T-helper 1 cell treated with Interleukin-12 subunit alpha and Interleukin-12 subunit beta and Interleukin-4 antibody, amounts not matched to agents 30 ng/mL and 1 ng/mL, for 36 hours (primary cell): ENCODE results near the gene CCL21. TPM values are rescaled to one million over a fixed set of nuclear protein-coding genes. Genes with fewer than 3 reads are reported as not detected.

Experiments used
- intact Hi-C: fragments of 100-400 bp; cut with micrococcal nuclease; formaldehyde crosslinking; loops from one replicate; pipeline ENCODE4 v1.15.1; 2024
- total RNA-seq: library from RNA; stranded (reverse); gene quantifications from 2 replicates; pipeline ENCODE4 v1.2.3, GENCODE V29; 2022

Gene CCL21
- total RNA-seq, 1 donor from 2014 or later: not detected

DNA sequence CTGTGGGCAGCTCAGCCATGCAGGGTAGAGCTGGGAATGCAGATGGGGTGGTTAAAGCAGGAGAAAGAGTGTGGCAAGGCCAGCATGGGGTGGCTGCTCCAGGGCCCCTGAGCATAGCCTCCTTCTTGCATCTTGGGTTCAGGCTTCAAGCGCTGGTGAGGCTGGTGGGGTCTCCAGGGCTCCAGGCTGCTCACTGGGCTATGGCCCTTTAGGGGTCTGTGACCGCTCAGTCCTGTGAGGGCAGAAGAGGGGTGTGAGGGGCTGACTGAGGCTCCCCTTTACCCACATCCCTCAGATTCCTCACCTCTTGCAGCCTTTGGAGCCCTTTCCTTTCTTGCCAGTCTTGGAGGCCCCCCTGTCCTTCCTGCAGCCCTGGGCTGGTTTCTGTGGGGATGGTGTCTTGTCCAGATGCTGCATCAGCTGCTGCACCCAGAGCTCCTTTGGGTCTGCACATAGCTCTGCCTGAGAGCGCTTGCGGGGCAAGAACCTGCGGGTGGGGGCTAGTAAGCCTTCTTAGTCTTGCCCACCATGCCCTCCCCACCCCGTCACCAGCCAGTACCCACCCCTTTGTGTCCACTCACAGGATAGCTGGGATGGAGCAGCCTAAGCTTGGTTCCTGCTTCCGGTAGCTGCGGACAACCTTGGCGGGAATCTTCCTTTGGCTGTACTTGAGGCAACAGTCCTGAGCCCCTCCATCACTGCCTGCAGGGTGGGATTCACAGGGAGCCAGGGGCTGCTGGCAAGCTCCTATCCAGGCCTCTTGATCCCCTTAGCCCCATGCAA, 549 bp downstream of the CCL21 start:
- intact Hi-C loops: loop anchor here (10.0 kb wide), 1 partner anchor 945 kb away; the partner anchor contains the start of genes CCDC107, RMRP and SIT1

DNA sequence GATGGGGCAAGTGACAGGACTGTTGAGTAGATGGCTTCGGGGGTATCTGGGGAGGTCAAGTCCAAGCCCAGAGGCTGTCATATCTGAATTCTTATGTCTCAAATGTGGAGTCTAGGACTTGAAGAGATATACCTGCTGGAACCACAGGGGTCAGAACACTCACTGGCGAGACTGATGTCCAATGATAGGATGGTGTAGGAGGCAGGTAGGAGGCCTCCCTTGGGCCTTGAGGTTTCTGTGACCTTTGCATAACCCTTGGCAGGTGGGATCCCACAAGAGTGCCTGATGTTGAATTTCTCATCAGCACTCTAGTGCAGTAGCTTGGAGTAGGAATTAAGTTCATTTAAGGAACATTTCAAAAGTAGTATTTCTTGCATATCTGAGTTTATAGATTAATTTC, 2.8 kb downstream of the CCL21 start:
- intact Hi-C loops: loop anchor here (10.0 kb wide), 1 partner anchor 948 kb away; the partner anchor contains the start of genes CCDC107, RMRP and SIT1

GRCh38 chr9:34701769-34702736, 7.9 kb downstream of the CCL21 start:
- intact Hi-C loops: loop anchor here (1.0 to 10.0 kb wide), 9 partner anchors 27 to 953 kb away; partner anchors contain the start of genes CCDC107, GALT, PIGO and RMRP

DNA sequence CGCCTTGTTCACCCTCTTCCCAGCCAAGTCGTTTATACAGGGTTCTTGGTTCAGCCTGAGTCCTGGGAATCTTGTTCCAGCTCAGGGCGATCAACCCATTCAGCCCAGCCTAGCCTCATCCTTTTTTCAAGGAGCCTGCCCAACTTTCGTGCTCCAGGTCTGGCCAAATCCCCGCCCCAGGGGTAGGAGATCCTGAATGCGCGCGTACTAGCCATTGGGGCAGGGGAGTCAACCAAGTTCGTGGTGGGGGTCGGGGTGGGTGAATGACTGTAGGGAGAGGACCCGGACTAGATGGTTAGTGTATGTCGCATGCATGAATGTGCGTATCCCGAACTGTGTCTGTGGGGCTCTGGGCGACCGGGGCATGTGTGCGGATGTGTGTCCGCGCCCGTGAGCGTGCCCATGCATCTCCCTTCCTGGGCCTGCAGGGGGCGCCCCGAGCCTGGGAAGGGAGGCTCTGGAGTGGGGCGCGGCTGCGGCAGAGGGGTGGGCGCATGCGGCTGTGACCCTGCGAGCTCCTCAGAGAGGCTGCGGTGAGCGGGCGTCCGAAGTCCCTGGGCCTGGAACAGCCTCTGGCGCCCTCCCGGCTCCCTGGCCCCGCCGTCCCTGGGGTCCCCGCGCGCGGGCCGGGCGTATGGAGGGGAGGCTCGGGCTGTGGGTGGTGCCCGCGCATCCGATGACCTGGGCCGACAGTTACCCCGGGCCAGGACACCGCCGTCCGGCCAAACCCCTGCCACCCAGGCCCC, 8.7 kb downstream of the CCL21 start:
- intact Hi-C loops: loop anchor here (1.0 to 10.0 kb wide), 4 partner anchors 89 to 954 kb away; partner anchors contain the start of genes CCDC107, PIGO, RMRP and RPP25L

GRCh38 chr9:34694811-34695210, 15.1 kb downstream of the CCL21 start:
- intact Hi-C loops: no loop called here

DNA sequence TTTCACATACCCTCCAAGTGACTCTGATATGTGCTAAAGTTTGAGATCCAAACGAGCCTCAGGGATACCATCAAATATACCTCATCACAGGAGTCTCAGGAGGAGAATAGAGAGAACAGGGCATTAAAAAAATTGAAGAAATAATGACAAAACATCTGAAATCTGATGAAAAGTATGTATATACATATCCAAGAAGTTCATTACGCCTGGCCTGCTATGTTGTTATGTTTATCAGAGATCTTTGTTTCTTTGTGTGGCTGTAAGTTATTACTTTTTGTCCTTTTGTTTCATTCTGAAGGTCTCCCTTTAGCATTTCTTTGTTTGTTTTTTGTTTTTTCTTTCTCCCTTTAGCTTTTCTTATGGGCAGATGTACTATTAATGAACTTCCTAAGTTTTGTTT, 16.4 kb downstream of the CCL21 start:
- intact Hi-C loops: no loop called here

GRCh38 chr9:34691936-34692315, 18.0 kb downstream of the CCL21 start:
- intact Hi-C loops: no loop called here

DNA sequence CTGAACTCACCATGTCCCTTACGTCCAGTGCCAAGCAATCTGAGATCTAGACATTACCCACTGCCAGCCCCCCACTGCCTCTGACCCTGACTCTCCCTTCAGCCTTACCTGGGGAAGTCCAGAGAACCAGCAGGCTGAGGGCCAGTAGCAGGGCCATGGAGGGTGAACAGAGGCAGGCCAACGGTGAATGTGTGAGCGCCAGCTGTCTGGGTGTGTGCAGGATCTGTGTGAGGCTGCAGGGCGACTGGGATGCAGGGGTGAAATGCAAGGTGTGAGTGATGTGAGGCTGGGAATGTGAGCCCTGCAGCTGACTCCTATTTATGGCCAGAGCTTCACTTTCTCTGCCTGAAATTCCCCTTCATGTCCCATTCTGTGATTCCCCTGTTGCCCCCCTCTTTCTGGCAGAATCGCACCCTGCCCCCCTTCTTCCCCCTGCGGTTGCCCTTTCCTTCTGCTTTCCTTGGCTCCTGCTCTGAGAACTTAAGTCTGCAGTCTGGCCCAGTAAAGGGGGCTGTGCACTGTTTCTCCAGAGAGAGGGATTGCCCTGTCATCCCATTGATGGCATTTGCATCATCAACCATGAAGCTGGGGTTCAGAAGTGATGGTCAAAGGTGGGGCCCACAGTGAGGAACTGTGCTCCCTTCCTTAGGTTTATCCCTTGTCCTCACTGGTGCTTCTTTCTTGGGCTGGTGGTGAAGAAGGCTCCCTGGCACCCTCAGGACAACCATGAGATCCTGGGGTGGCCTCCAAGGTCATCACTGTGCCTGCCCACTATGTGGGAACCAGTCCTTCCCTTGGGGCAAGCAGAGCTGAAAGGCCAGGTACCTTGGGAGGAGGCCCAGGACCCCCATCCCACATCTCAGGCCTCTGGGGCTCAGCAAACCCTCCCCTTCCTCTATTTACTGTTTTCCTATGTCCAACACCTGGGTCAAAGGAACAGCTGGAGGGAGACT, 18.7 kb downstream of the CCL21 start, which contains the start of gene CCL19:
CCL19 (minus strand) TSS at position 294 of the 953 bp plus-strand sequence; CDS start at position 157, 137 bp downstream.
- intact Hi-C loops: no loop called here

- intact Hi-C loops: no loop called here
Measured at GRCh38 chr9:34689512-34689911, 20.4 kb downstream of the CCL21 start.

DNA sequence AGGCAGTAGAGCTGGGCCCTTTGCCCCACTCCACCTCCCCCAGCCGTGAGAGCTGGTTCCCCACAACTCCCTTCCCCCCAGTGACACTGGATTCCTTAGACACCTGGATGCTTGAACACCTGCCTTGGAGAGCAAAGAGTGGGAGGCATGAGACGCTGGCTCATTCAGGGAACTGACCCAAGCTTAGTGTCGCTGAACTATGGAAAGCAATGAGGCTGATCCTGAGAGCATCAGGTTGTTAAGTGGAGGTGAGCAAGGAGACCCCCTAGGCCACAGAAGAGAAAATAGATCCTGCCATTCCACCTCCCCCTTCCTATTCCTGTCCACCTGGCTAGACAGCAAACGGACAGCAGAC, 20.8 kb downstream of the CCL21 start:
- intact Hi-C loops: no loop called here

DNA sequence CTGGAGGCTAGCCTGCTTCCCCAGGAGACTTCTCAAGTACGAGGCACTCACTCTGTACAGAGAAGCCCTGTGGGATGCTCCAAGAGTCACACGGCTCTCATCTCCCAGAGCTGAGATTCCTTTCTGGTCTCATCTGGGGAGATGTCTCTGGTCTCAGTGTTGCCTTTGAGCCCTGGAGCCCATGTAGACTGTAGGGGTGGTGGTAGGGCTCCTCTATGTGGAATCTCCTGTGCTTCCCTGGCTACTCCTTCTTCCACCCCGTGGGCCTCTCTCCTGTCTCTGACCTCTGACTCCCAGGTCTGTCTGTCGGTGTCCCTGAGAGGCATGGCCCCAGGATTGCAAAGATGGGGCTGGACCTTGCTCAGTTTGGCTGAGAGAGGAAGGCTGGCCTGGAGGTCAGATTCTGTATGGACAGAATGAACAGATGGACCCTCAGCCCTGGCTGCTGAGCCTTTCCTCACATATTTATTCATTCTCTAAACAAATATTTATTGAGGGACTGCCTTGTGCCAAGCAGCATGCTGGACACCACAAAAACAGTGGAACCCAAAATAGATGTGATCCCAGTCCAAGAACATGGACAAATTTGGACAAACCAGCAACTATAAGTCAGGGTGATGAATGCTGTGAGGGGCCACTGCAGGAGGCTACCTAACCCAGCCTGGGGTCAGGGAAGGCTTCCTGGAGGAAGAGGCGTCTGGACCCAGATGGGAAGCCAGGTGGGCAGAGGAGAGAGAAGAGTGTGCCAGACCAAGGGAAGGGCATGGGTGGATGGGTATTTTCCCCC, 21.4 kb downstream of the CCL21 start:
- intact Hi-C loops: no loop called here

- intact Hi-C loops: no loop called here
Measured at GRCh38 chr9:34687276-34688030, 22.5 kb downstream of the CCL21 start.

- intact Hi-C loops: no loop called here
Measured at GRCh38 chr9:34686732-34687131, 23.2 kb downstream of the CCL21 start.

DNA sequence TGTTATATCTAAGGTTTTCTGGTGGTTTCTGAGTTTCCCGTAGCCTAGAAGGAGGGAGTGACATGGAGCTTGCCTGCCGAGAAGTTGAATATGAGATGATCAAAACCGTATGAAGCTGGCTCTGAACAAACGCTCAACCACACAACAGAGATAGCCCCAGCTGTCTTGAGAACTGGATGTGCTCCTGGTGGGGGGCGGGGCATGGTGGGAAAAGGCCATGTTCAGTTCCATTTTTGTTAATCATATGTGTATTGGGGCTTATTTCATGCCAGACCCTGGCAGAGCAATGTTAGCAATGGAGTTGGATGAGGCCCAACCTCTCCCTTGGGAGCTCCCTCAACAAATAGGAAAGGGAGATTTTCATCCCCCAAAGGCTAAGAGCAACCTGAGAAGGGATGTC, 23.7 kb downstream of the CCL21 start:
- intact Hi-C loops: no loop called here

- intact Hi-C loops: no loop called here
Measured at GRCh38 chr9:34685591-34685990, 24.3 kb downstream of the CCL21 start.

- intact Hi-C loops: no loop called here
Measured at GRCh38 chr9:34684816-34685215, 25.1 kb downstream of the CCL21 start.

DNA sequence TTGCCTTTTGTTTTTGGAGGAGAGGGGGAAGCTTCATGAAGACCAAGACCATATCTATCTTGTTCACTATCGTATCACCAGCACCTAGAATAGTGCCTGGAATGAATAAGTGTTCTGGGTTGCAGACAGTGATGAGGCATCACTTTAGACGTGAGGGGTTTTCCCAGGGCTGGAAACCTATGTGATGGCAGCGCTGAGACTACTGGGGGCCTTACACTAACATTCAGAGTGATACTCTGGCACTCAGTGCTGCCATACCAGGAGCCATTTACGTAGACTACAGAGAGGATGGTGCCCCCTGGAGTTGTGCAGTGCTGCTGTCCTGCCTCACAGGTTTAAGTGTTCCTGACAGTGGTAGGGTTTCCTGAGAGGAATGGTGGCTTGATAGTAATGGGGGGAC, 25.8 kb downstream of the CCL21 start:
- intact Hi-C loops: no loop called here

GRCh38 chr9:34675869-34676268, 34.1 kb downstream of the CCL21 start:
- intact Hi-C loops: loop anchor here (1.0 kb wide), 1 partner anchor 26 kb away; no protein-coding TSS in a partner anchor
